PC-3 (cell line): ENCODE data around the gene CAPS2. TPM values are rescaled to one million over a fixed set of nuclear protein-coding genes. Genes with fewer than 3 reads are reported as not detected.

Experiments
- ATAC-seq: fragments of 200-7000 bp; cut with Tn5 transposase; 2 replicates; pipeline ENCODE4 v1.9.1; 2020; ENCODE audit warnings: mild to moderate bottlenecking, moderate library complexity
- BruUV-seq: library from RNA; stranded (reverse); fragments of 400-500 nt; replicated peaks from 2 replicates; lab custom pipeline; 2021; lab: Mats Ljungman, UMichigan
- CTCF ChIA-PET: fragments of 300-600 bp; sonication (Branson Sonifier 250); formaldehyde crosslinking; loops from one replicate; lab custom pipeline; 2022; ENCODE audit warnings: antibody characterized with exemption; lab: Charles Lee
- POLR2A ChIA-PET: fragments of 300-600 bp; sonication (Branson Sonifier 250); formaldehyde crosslinking; loops from one replicate; lab custom pipeline; 2022; ENCODE audit warnings: antibody characterized with exemption; ENCODE audit not compliant: unreplicated experiment; lab: Charles Lee
- DNase-seq: peaks from one replicate; pipeline ENCODE4 v3.0.0-alpha.2; 2015
- H2AFZ ChIP-seq: fragments of 300-600 bp; sonication (generic); 2 replicates; pipeline ENCODE4 v1.6.0; 2016; ENCODE audit warnings: antibody characterized with exemption, low read length
- H3F3A ChIP-seq: fragments of 300-600 bp; sonication (generic); one replicate; pipeline ENCODE4 v1.6.0; 2017; ENCODE audit warnings: antibody characterized with exemption, low read length, control low read depth, mild to moderate bottlenecking; ENCODE audit not compliant: unreplicated experiment
- H3K27ac ChIP-seq: fragments of 300-600 bp; sonication (generic); 2 replicates; pipeline ENCODE4 v1.5.1; 2016; ENCODE audit warnings: mild to moderate bottlenecking, low read length
- H3K27me3 ChIP-seq: fragments of 300-600 bp; sonication (generic); 2 replicates; pipeline ENCODE4 v1.6.1; 2016; ENCODE audit warnings: low read length, mixed read lengths
- H3K36me3 ChIP-seq: fragments of 300-600 bp; sonication (generic); 2 replicates; pipeline ENCODE4 v1.6.1; 2016; ENCODE audit warnings: low read depth, mixed run types, low read length, mixed read lengths
- H3K4me1 ChIP-seq: fragments of 300-600 bp; sonication (generic); 2 replicates; pipeline ENCODE4 v1.5.1; 2016; ENCODE audit warnings: low read length; ENCODE audit not compliant: insufficient read depth
- H3K4me2 ChIP-seq: fragments of 300-600 bp; sonication (generic); 2 replicates; pipeline ENCODE4 v1.6.0; 2016; ENCODE audit warnings: low read length
- H3K4me3 ChIP-seq: fragments of 300-600 bp; sonication (generic); 2 replicates; pipeline ENCODE4 v1.5.1; 2016; ENCODE audit warnings: mild to moderate bottlenecking, low read length, mixed read lengths
- H3K79me2 ChIP-seq: fragments of 300-600 bp; sonication (generic); 2 replicates; pipeline ENCODE4 v1.6.1; 2017; ENCODE audit warnings: low read length, mixed read lengths
- H3K9ac ChIP-seq: fragments of 300-600 bp; sonication (generic); 2 replicates; pipeline ENCODE4 v1.6.0; 2016; ENCODE audit warnings: mild to moderate bottlenecking, low read length
- H3K9me2 ChIP-seq: fragments of 300-600 bp; sonication (generic); replicated peaks from 2 replicates; pipeline ENCODE4 v1.6.1; 2016; ENCODE audit warnings: mixed run types, low read length, mixed read lengths
- H3K9me3 ChIP-seq: fragments of 300-600 bp; sonication (generic); 2 replicates; pipeline ENCODE4 v1.6.1; 2016; ENCODE audit warnings: low read length, mixed read lengths
- H4K20me1 ChIP-seq: fragments of 300-600 bp; sonication (generic); 2 replicates; pipeline ENCODE4 v1.6.1; 2016; ENCODE audit warnings: low read length, mixed read lengths
- CTCF ChIP-seq: fragments of 300-600 bp; sonication (generic); conservative IDR thresholded peaks from 2 replicates; pipeline ENCODE4 v1.5.1; 2017; ENCODE audit warnings: antibody characterized with exemption, low read depth, mild to moderate bottlenecking, low read length
- EZH2 ChIP-seq: fragments of 300-600 bp; sonication (generic); IDR thresholded peaks from one replicate; pipeline ENCODE4 v1.6.1; 2017; ENCODE audit warnings: antibody characterized with exemption, mild to moderate bottlenecking, low read length; ENCODE audit not compliant: unreplicated experiment
- EZH2phosphoT487 ChIP-seq: fragments of 300-600 bp; sonication (generic); IDR thresholded peaks from 2 replicates; pipeline ENCODE4 v1.6.1; 2018; ENCODE audit warnings: mild to moderate bottlenecking, antibody characterized with exemption, low read length, borderline replicate concordance
- intact Hi-C: fragments of 100-400 bp; cut with micrococcal nuclease; formaldehyde crosslinking; loops from 2 replicates; pipeline ENCODE4 v1.9.0; 2023
- total RNA-seq: library from RNA; depleted of rRNA; stranded (reverse); fragments of >200 nt; gene quantifications from 2 replicates; pipeline ENCODE4 v1.2.3, GENCODE V29; 2014

CAPS2 gene
- total RNA-seq, 1 experiment from 2014 or later, result 8.4 TPM

DNA sequence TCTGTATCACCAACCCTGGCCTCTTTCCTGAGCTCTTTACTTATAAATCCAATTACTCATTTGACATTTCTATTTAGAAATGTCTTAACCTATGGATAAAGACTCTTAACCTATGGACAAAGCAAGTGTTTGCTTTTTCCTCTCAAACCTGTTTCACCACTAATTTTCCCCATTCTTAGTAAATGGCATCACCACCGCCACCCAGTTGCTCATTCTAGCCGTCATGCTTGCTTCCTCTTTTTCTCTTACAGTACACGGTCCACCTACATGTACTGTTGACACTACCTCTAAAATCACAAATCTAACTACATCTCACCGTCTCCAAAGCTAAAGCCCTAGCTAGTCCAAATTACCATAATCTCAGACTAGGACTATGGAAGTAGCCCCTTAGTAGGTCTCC is 60.0 kb downstream of the CAPS2 start:
- intact Hi-C loops, result no loop called here
- CTCF ChIA-PET, result no interaction called here

GRCh38 chr12:75269209-75269608 is 60.9 kb downstream of the CAPS2 start:
- Histone ChIP-seq H3K4me3 (no peak overlapping the region), H4K20me1 (no peaks in the 10 kb centered on the region), H3K9me2 (no peaks in the 10 kb centered on the region), H3K4me1 (peaks cover 15% of the 10 kb centered on the region), H3K9ac (no peak overlapping the region), H3K79me2 (no peaks in the 10 kb centered on the region), H3K27me3 (no peaks in the 10 kb centered on the region), H3K4me2 (no peak overlapping the region), H3F3A (no peaks in the 10 kb centered on the region), H3K27ac (no peak overlapping the region), H3K36me3 (no peaks in the 10 kb centered on the region), H3K9me3 (no peaks in the 10 kb centered on the region), H2AFZ (no peak overlapping the region)
- ChIA-PET POLR2A (no interaction called here), CTCF (no interaction called here)
- ATAC-seq, result no peak
- TF ChIP-seq EZH2phosphoT487 (no peak), CTCF (no peak), EZH2 (no peak)
- no TSS peak for BruUV-seq
- intact Hi-C loops, result no loop called here
- no peak for DNase-seq

More for the DNA sequence above, 60.0 kb downstream of the CAPS2 start:
- TF ChIP-seq EZH2 (no peak), EZH2phosphoT487 (no peak), CTCF (no peak)
- Histone ChIP-seq H4K20me1 (no peaks in the 10 kb centered on the region), H3F3A (no peaks in the 10 kb centered on the region), H3K27ac (peak overlapping the region; percentile 49), H3K79me2 (no peaks in the 10 kb centered on the region), H3K9ac (no peak overlapping the region), H3K4me2 (peak overlapping the region; percentile 42), H3K36me3 (no peaks in the 10 kb centered on the region), H3K4me1 (peaks cover 15% of the 10 kb centered on the region), H3K27me3 (no peaks in the 10 kb centered on the region), H3K9me2 (no peaks in the 10 kb centered on the region), H3K4me3 (no peak overlapping the region), H3K9me3 (no peaks in the 10 kb centered on the region), H2AFZ (peak overlapping the region; percentile 61)
- BruUV-seq, result no TSS peak
- ATAC-seq, result peak; percentile 82
- DNase-seq, result peak; percentile 82
- POLR2A ChIA-PET, result interaction anchor here (0.5 kb wide), 1 partner anchor 406 kb away, joined by 6 read pairs; no protein-coding TSS in a partner anchor

DNA sequence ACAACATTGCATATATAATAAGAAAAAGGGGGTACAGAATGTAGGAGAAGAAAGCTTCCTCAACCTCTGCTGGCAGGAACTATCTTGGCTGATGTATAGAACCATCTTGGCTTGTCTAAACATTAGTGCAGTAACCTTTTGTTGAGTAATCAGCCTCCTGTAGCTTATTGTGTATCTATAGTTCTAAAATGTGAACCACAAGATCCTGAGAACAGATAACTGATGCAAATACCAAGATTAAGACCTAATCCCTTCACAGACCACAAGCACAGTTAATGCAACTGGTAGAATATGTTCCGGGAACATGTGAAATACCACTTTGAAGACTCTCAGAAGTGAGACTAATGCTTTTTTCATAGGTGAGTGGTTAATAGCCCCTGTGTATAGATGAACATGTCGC is 69.8 kb downstream of the CAPS2 start:
- BruUV-seq, result no TSS peak
- H3K79me2 ChIP-seq, result no peaks in the 10 kb centered on the region
- no peaks in the 10 kb centered on the region for H3K4me1 ChIP-seq
- H3K9me2 ChIP-seq, result no peaks in the 10 kb centered on the region
- no peak overlapping the region for H3K4me3 ChIP-seq
- no peaks in the 10 kb centered on the region for H3F3A ChIP-seq
- H3K4me2 ChIP-seq, result no peak overlapping the region
- no peaks in the 10 kb centered on the region for H3K36me3 ChIP-seq
- no peak overlapping the region for H3K27ac ChIP-seq
- H4K20me1 ChIP-seq, result no peaks in the 10 kb centered on the region
- ChIA-PET POLR2A (interaction anchor here (0.5 kb wide), 1 partner anchor 12 kb away, joined by 3 read pairs; no protein-coding TSS in a partner anchor), CTCF (no interaction called here)
- DNase-seq, result peak; percentile 55
- no peak overlapping the region for H2AFZ ChIP-seq
- intact Hi-C loops, result no loop called here
- H3K9ac ChIP-seq, result no peak overlapping the region
- no peaks in the 10 kb centered on the region for H3K27me3 ChIP-seq
- no peak for ATAC-seq
- TF ChIP-seq CTCF (no peak), EZH2phosphoT487 (no peak), EZH2 (no peak)
- H3K9me3 ChIP-seq, result no peaks in the 10 kb centered on the region
